ENCODE data around the gene DCC. TPM values are rescaled to one million over a fixed set of nuclear protein-coding genes. Genes with fewer than 3 reads are reported as not detected.

Gene DCC
- total RNA-seq, 4 donors from 2014 or later: 0.27 to 2.5 TPM; not detected in 2

GRCh38 chr18:52367953-52368742 is 28.2 kb downstream of the DCC start:
- no peaks in the 10 kb centered on the region for H3K9me3 ChIP-seq
- in situ Hi-C loops (cut with MboI; ENCODE audit: low pct_ligation_motif_present in 1 of 4, low pct_unique_long_range_greater_than_20kb in 1 of 4, low sequenced_read_pairs in 3 of 4): no loop called here
- H3K27me3 ChIP-seq: no peaks in the 10 kb centered on the region
- no peaks in the 10 kb centered on the region for H3K4me1 ChIP-seq
- no peak for TF ChIP-seq POLR2AphosphoS5 (IDR thresholded peaks at IDR 0.05)
- no peak for TF ChIP-seq POLR2A (IDR thresholded peaks at IDR 0.05)
- TF ChIP-seq EP300 (IDR thresholded peaks at IDR 0.05; ENCODE audit: low read depth): no peak
- no peak for TF ChIP-seq CTCF (IDR thresholded peaks at IDR 0.05)
- H3K27ac ChIP-seq: no peak overlapping the region
- no peaks in the 10 kb centered on the region for H3K36me3 ChIP-seq
- H3K4me3 ChIP-seq: no peak overlapping the region
- DNase-seq: no peak
- intact Hi-C loops (cut with DNase I; ENCODE audit: low total_unique reads): no loop called here
- WGBS, 2 donors (ENCODE audit: low coverage in 1 of 2): 52 to 61% methylated on average over 2 to 3 of the region's 3 CpGs

GRCh38 chr18:52370841-52371240 is 30.8 kb downstream of the DCC start:
- no peaks in the 10 kb centered on the region for H3K27me3 ChIP-seq
- H3K4me1 ChIP-seq: no peaks in the 10 kb centered on the region
- H3K27ac ChIP-seq: no peak overlapping the region
- H3K36me3 ChIP-seq: no peaks in the 10 kb centered on the region
- H3K4me3 ChIP-seq: no peak overlapping the region
- no peak for DNase-seq
- in situ Hi-C loops (cut with MboI; ENCODE audit: low pct_ligation_motif_present in 1 of 4, low pct_unique_long_range_greater_than_20kb in 1 of 4, low sequenced_read_pairs in 3 of 4) (no loop called here), intact Hi-C loops (cut with DNase I; ENCODE audit: low total_unique reads) (no loop called here)
- WGBS, 2 donors (ENCODE audit: low coverage in 1 of 2): 86 to 94% methylated on average over 2 of the region's 2 CpGs
- no peak for TF ChIP-seq EP300 (IDR thresholded peaks at IDR 0.05; ENCODE audit: low read depth)
- TF ChIP-seq POLR2AphosphoS5 (IDR thresholded peaks at IDR 0.05): no peak
- no peak for TF ChIP-seq CTCF (IDR thresholded peaks at IDR 0.05)
- no peak for TF ChIP-seq POLR2A (IDR thresholded peaks at IDR 0.05)
- no peaks in the 10 kb centered on the region for H3K9me3 ChIP-seq

- H3K9me3 ChIP-seq: no peaks in the 10 kb centered on the region
- DNase-seq: no peak
- TF ChIP-seq CTCF (IDR thresholded peaks at IDR 0.05) (no peak), POLR2A (IDR thresholded peaks at IDR 0.05) (no peak), POLR2AphosphoS5 (IDR thresholded peaks at IDR 0.05) (no peak), EP300 (IDR thresholded peaks at IDR 0.05; ENCODE audit: low read depth) (no peak)
- no peaks in the 10 kb centered on the region for H3K27me3 ChIP-seq
- H3K36me3 ChIP-seq: no peaks in the 10 kb centered on the region
- in situ Hi-C loops (cut with MboI; ENCODE audit: low pct_ligation_motif_present in 1 of 4, low pct_unique_long_range_greater_than_20kb in 1 of 4, low sequenced_read_pairs in 3 of 4): no loop called here
- H3K4me3 ChIP-seq: no peak overlapping the region
- intact Hi-C loops (cut with DNase I; ENCODE audit: low total_unique reads): loop anchor here (1.0 kb wide), 1 partner anchor 19 kb away; no protein-coding TSS in a partner anchor
- WGBS, 2 donors (ENCODE audit: low coverage in 1 of 2): 36 to 47% methylated on average over 1 of the region's 1 CpG
- H3K27ac ChIP-seq: no peak overlapping the region
- no peaks in the 10 kb centered on the region for H3K4me1 ChIP-seq
Measured at GRCh38 chr18:52376104-52376503, 36.1 kb downstream of the DCC start.

- TF ChIP-seq EP300 (IDR thresholded peaks at IDR 0.05; ENCODE audit: low read depth) (no peak), POLR2AphosphoS5 (IDR thresholded peaks at IDR 0.05) (no peak), POLR2A (IDR thresholded peaks at IDR 0.05) (no peak), CTCF (IDR thresholded peaks at IDR 0.05) (no peak)
- Histone ChIP-seq H3K4me3 (no peak overlapping the region), H3K36me3 (no peaks in the 10 kb centered on the region), H3K27ac (no peak overlapping the region), H3K9me3 (no peaks in the 10 kb centered on the region), H3K4me1 (no peaks in the 10 kb centered on the region), H3K27me3 (no peaks in the 10 kb centered on the region)
- no peak for DNase-seq
- intact Hi-C loops (cut with DNase I; ENCODE audit: low total_unique reads) (no loop called here), in situ Hi-C loops (cut with MboI; ENCODE audit: low pct_ligation_motif_present in 1 of 4, low pct_unique_long_range_greater_than_20kb in 1 of 4, low sequenced_read_pairs in 3 of 4) (no loop called here)
Measured at GRCh38 chr18:52377094-52377493, 37.1 kb downstream of the DCC start.

Measured in transverse colon (tissue), 4 donors.